Stimulated activated CD8-positive, alpha-beta memory T cell treated with anti-CD3 and anti-CD28 coated beads, Interleukin-4, amount 100 ng/mL, for 4 hours (primary cell): ENCODE data around the gene SASH1.

Source experiments
- DNase-seq, 2 donors: peaks; one replicate each; pipeline ENCODE4 v3.0.0-alpha.2; 2020; ENCODE audit warnings: low read depth in 2 of 2, low spot score in 1 of 2

SASH1 gene

GRCh38 chr6:148516617-148517016 lies 174.0 kb downstream of the SASH1 start:
- DNase-seq = no peak

- no peak for DNase-seq
Observed at GRCh38 chr6:148517470-148517869, 174.8 kb downstream of the SASH1 start.

GRCh38 chr6:148518511-148519156 lies 176.0 kb downstream of the SASH1 start:
- no peak for DNase-seq

GRCh38 chr6:148520109-148520841 lies 177.6 kb downstream of the SASH1 start:
- DNase-seq = no peak

- no peak for DNase-seq
Observed at GRCh38 chr6:148521158-148521557, 178.5 kb downstream of the SASH1 start.

GRCh38 chr6:148521586-148521985 lies 178.9 kb downstream of the SASH1 start:
- no peak for DNase-seq

DNA sequence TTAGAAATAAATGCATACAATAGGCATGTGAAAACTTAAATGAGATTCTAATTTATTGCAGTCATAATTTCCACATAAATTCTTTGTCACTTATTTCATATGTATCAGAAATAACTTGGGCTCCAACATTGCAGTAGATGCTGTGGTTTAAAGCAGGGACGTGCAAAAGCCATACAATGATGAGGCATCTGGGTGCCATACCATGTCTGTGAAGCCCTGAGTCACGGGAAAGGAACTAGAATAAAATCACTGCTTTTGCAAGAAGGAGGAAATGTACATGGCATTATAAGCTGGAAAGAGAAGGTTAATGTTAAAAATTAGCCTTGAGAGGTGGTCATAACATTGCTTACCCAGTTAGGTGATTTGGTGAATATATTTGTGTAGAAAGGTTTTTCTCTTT lies 180.4 kb downstream of the SASH1 start:
- DNase-seq = no peak

DNA sequence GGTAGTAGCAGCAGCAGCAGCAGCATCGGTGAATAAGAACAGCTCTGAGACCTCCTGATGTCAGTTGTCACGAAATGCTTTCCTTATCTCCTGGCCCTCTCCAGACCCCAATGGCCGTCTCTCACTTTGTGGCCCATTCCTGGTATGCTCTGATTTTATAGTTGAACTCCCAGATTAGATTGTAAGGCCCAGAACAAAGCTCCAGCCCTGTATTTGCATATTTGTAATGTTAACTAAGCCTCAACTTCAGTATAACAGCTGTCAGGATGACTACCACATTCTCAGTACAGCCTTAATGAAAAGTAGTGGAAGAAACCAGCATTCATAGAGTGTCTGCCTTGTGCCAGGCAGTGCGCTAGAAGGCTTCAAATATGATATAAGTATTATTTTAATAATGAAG lies 180.9 kb downstream of the SASH1 start:
- no peak for DNase-seq

DNA sequence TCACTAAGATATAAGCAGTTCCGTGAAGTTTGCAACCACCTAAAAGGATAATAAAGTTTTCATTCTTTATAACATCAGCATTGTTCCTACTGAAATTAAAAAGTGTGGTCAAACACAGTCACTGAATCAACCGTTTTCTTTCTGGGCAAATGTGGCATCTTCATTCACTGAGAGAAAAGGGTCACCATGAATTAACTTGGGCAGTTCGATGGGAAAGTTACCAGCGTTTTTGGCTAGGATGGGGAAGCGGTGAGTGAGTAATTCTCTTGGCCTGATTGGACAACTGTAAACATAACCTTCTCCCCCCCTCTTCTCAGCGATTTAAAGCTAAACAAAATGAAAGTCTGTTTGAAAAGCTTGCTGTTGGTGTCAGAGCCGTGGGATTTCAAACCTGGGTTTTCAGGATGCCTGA lies 181.8 kb downstream of the SASH1 start:
- no peak for DNase-seq

- DNase-seq = no peak
Observed at GRCh38 chr6:148524976-148525375, 182.3 kb downstream of the SASH1 start.

DNA sequence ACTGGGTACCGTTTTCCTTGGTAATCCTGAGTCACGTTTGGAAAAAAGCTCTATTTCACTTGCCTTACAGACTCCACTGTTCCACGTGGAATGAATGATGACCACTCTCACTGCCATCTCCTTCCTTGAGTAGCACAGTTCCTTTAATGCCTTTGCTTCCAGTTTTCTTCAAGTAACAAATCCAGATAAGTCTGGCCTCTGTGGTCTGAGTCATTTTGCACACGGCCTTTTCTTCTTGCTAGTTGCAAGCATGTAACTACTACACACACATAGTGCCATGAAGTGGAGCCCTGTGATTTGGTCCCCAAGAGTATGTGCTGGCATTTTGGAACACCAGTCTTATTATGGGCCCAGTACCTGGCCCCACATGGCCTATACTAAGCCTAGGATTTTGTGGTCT lies 182.8 kb downstream of the SASH1 start:
- no peak for DNase-seq

- DNase-seq = no peak
Observed at GRCh38 chr6:148526145-148526544, 183.5 kb downstream of the SASH1 start.

- DNase-seq = no peak
Observed at GRCh38 chr6:148528292-148528691, 185.7 kb downstream of the SASH1 start.

DNA sequence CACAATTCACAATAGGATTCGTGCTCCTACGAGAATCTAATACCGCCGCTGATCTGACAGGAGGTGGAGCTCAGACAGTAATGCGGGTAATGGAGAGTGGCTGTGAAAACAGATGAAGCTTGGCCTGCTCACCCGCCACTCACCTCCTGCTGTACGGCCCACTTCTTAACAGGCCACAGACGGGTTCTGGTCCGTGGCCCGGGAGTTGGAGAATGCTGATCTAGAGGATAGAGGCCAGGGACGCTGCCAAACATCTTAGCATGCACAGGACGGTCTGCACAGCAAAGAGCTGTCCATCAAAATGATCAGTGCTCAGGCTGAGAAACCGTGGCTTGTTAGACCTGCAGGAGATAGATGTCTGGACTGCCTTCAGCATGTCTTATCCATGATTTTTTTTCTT lies 186.4 kb downstream of the SASH1 start:
- no peak for DNase-seq

- no peak for DNase-seq
Observed at GRCh38 chr6:148530394-148530953, 187.8 kb downstream of the SASH1 start.

GRCh38 chr6:148530976-148531375 lies 188.3 kb downstream of the SASH1 start:
- DNase-seq = no peak

DNA sequence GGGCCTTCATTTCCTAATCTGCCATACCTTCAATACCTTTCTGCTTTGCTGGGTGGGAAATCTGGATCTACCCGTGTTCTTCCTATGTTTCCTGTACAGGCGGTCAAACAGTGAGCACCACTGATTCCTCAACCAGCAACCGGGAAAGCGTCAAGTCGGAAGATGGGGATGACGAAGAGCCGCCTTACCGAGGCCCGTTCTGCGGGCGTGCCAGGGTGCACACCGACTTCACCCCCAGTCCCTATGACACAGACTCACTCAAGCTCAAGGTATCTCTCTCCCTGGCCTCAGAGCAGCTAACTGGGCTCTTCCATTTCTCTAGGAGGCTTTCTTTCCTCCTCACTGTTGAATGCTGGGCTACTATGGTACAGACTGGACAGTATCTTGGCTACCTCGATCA lies 190.1 kb downstream of the SASH1 start:
- DNase-seq = no peak

- DNase-seq = no peak
Observed at GRCh38 chr6:148533309-148534107, 190.9 kb downstream of the SASH1 start.

DNA sequence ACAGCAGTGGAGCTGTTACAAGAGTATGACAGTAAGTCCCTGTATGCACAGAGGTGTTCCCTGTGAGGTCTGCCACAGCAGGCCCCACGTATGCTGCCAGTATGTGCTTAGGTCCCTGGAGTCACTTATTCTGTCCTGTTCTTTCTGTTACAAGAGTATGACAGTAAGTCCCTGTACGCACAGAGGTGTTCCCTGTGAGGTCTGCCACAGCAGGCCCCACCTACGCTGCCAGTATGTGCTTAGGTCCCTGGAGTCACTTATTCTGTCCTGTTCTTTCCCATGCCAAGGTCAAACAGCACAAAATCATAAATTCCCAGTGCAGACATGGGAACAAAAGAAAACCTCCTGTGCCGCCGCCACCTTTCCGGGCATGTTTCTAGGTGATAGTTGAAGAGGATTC lies 192.2 kb downstream of the SASH1 start:
- DNase-seq = no peak

DNA sequence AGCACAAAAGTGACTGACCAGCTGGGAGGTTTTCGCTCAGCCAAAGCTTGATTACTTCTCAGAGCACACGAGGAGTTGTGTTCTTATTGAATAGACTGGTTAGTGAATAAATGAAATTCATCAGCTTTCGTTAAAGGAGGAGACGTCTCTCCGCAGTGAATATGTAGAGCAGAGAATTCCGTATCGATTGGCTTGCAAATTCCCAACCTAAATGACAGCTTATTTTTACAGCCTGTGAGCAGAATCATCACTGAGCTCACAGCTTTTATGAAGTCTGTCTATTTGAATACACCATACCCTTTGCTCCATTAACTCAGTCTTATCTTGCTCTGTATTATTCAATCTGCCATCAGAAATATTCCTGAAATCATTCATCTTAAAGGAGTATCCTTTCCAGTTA lies 192.7 kb downstream of the SASH1 start:
- DNase-seq = no peak

DNA sequence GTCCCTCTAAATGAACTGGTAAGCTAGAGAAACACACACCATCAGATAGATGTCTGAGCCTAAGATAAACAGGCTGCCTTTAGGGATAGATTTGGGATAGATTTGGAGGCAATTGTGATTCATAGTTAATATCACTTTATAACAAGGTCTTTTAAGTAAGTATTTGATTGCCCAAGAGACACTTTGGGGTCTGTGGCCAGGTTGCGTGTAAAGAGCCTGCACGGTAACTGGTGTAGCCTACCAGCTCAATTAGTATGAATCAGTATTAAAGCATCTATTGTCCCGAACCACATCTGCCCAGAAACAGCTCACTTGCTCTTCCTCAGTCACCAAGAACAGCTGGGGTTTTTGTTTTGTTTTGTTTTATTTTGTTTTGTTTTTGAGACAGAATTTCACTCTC lies 193.3 kb downstream of the SASH1 start:
- no peak for DNase-seq
